DOHH2 (cell line): ENCODE data around the gene PSAP.

Source experiments
- CTCF ChIP-seq: fragments of 200-600 bp; sonication (generic); IDR thresholded peaks from one replicate; pipeline ENCODE4 v1.5.1; 2014; ENCODE audit warnings: antibody characterized with exemption, mild to moderate bottlenecking, low read depth, low read length; ENCODE audit not compliant: poor library complexity, severe bottlenecking
- EZH2phosphoT487 ChIP-seq: fragments of 200-600 bp; sonication (generic); IDR thresholded peaks from 2 replicates; pipeline ENCODE4 v1.6.1; 2017; ENCODE audit warnings: borderline replicate concordance, mild to moderate bottlenecking, antibody characterized with exemption, low read length, moderate library complexity, mixed read lengths

- TF ChIP-seq CTCF (no peak), EZH2phosphoT487 (no peak)
Measured at GRCh38 chr10:71805776-71806703, 45.0 kb downstream of the PSAP start.
